Superior temporal gyrus (tissue), 1 donor: ENCODE measurements around the gene INSL4.

Experiments used
- DNase-seq: peaks from one replicate; pipeline ENCODE4 v3.0.0-alpha.2; 2016; ENCODE audit errors: extremely low spot score

The INSL4 gene

GRCh38 chr9:5231212-5231611, at the start of gene INSL4:
Gene INSL4, plus strand, starts transcription at chr9:5231419. Its CDS starts 105 bp downstream, at chr9:5231524.
- no peak for DNase-seq

- DNase-seq: no peak
Observed at GRCh38 chr9:5184776-5185175, 46.4 kb upstream of the INSL4 start.

DNA sequence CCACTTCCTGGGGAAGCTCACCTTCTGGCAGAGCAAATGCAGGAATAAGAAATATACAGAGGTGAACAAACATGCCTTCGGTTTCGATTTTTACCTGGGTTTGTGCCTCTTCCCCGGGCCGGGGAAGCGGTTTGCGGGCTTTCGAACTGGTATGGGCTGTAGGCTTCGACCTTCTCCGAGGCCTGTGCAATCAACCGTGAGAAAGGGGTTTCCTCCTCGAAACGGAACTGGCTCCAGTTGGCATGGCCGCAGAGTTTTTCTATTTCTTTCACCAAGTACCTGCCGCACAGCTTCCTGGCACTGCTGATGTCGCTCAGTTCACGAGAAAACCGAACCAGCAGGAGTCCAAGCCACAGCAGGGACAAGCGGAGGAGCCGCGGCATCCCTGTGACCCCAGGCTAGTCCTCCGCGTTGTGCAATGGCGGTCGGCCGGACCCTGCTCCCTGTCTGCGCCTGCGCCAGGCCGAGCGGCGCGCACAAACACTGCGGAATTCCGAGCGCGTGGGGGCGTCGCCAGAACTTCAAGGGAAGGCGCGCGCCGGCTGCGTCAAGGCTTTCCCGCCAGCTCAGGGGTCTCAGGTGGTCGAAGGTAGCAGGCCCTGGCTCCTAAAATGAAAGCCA, 45.9 kb upstream of the INSL4 start, which contains the start of gene INSL6:
TSS of gene INSL6 (minus strand) at position 420 of the 621 bp plus-strand sequence. CDS start at position 383, 37 bp downstream.
- DNase-seq: no peak

DNA sequence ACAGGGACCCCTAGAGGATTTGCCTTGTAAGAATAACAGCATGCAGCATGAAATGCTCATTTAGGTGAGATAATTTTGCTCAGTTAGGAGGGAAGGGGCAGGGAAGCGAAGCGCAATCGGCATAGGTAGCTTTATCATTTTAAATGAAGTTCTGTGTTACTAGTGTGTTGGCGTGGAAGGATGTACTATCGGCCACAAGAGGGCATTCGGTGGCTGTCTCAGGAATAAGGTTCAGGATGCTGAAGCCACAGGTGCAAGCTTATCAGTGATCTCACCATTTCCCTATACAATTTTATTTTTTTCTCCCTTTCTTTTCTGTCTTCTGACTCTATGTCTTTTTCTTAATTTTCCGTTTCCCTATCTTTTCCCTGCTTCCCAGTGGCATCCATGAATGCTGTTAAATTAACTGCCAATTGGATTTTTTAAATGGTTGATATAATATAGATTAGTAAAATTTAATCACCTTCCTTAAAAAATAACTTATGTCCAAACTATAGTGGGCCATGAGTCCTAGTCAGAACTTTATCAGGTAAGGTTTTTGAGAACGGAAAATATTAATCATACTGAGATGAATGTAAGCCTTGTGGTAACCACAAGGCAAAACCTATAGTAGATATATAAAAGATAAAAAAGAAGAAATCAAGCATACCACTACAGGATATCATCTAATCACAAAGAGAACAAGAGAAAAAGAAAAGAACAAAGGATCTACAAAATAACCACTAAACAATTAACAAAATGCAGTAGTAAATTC, 44.6 kb upstream of the INSL4 start:
- DNase-seq: peak; percentile 69

- DNase-seq: no peak
Observed at GRCh38 chr9:5188060-5188984, 42.9 kb upstream of the INSL4 start.

GRCh38 chr9:5191985-5192384, 39.2 kb upstream of the INSL4 start:
- DNase-seq: no peak

DNA sequence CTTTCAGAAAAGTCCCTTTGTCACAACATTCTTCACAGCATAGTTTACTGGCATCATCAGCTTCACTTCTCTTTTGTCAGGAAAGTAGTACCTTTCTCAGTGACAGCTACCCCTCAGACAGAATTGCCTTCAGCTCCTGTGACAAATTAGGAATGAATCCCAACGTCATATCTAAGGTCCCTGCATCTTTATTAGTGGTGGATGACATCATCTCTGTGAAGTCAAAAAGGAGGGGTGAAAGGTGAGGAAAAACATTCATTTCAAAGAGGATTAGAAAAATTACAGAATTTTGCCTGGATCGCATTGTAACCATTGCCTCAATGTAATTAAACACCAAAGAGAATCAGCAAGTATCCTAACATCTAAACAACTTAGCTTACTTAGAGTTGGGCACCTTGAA, 37.9 kb upstream of the INSL4 start:
- no peak for DNase-seq

DNA sequence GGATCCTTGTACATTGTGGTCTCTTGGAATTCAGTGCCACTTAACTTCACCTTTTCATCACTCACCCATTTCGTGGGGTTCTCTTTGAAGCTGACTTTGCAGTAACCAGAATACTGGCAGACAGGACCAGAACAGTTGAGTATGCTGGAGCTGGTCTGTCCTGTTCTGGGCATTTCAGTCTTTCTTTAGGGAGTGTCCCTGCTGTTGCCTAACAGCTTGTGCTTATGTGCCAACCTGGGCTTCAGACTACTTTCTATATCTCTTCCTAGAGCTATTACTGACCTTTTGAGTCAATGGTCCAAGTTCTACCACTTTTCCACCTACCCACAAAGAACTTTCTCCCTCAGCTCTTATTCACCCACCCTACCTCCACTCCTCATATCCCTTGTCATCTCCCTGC, 35.8 kb upstream of the INSL4 start:
- no peak for DNase-seq

DNA sequence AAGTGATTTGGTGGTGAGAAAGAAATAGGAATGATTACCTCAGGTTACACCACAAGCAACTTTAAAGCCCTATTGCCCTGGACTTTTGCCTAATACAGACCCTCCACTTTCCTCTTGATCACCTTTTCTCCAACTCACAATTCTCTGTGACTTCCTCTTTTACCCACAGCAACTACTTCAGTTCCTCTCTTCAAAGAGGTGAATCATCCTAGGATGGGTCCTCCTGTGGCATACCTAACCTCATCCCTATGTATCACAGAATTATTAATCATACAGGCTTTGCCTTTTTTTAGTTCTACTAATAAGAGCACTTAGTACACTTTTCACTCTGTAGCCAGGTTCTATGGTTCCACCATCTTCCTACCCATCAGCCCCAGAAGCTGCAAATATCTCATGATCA, 26.1 kb upstream of the INSL4 start:
- no peak for DNase-seq

DNA sequence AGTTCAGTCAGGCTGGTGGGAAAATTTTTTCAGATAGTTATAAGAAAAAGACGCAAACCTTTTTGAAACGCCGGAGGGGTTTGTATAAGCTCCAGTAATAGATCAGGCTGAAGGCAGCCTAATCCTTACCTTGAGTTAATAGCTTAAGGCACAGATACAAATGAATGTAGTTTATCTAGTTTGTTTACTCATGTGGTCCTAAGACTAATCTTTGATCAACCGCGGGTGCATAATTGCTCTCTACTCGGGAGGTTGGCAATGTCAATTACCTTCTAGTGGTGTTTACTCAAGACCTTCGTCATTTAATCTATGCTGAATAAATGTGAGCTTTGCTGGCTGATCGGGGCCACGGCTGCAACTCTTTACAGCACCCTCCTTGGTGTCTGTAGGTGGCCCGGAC, 665 bp upstream of the INSL4 start:
- DNase-seq: no peak

GRCh38 chr9:5263351-5264218, 32.4 kb downstream of the INSL4 start:
- DNase-seq: no peak

DNA sequence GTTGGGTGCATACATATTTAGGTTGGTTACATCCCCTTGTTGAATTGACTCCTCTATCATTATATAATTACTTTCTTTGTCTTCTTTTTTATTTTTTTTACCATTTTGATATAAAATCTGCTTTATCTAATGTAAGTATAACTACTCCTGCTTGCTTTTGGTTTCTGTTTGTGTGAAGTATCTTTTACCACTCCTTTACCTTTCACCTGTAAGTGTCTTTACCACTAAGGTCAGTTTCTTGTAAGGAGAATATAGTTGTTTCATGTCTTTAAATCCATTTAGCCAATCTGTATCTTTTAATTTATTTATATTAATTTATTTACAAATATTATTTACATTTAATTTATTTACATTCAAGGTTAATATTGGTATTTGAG, 33.0 kb downstream of the INSL4 start:
- DNase-seq: no peak

DNA sequence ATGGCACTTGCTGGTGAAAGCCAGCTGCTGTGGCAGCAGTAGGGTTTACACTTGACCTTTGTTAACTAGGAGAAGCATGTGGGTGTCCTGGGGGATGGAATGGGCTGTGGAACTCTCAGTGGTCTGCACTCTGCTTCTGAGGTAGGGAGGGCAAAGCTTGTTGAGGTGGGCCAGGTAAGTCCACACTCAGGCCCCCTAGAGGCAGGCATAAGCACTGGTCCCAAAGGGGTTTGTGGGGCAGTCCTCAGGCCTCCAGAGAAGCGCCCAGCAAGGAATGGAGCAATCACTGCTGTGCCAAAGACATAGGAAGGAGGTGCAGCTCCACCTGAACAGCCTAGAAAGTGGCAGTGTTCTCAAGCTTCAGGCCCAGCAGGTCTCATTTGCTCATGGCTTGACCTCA, 34.7 kb downstream of the INSL4 start:
- no peak for DNase-seq

- DNase-seq: no peak
Observed at GRCh38 chr9:5269249-5269715, 38.1 kb downstream of the INSL4 start.

GRCh38 chr9:5274770-5275169, 43.6 kb downstream of the INSL4 start:
- DNase-seq: no peak

DNA sequence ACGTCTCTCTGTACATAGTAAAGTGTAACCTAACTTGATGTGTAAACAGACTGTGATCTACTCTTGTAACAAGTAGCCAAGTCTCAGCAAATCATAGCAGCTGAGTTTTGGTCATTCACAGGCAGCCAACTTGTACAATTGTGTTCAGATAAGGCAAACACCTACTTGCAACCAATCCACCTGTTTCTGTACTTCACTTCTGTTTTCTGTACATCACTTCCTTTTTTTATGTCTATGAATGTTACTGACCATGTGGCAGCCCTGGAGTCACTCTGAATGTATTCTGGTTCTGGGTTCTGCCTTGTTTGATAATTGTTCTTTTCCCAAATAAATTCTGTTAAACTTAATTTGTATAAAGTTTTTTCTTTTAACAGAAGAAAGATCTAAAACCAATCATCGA, 47.3 kb downstream of the INSL4 start:
- DNase-seq: no peak
